NCI-H1092 treated with DMSO at 0.1 percent for 48 hours (cell line): Measurements from ENCODE around the gene PSMD2.
"Not testable (repeated sequence)": the region's sequence is repeated elsewhere in the genome, so short reads cannot be mapped to it uniquely, and the experiment has no call there.

Experiments used
- DNase-seq: peaks from one replicate; lab custom pipeline; 2025; lab: John Stamatoyannopoulos, UW

Gene PSMD2

DNA sequence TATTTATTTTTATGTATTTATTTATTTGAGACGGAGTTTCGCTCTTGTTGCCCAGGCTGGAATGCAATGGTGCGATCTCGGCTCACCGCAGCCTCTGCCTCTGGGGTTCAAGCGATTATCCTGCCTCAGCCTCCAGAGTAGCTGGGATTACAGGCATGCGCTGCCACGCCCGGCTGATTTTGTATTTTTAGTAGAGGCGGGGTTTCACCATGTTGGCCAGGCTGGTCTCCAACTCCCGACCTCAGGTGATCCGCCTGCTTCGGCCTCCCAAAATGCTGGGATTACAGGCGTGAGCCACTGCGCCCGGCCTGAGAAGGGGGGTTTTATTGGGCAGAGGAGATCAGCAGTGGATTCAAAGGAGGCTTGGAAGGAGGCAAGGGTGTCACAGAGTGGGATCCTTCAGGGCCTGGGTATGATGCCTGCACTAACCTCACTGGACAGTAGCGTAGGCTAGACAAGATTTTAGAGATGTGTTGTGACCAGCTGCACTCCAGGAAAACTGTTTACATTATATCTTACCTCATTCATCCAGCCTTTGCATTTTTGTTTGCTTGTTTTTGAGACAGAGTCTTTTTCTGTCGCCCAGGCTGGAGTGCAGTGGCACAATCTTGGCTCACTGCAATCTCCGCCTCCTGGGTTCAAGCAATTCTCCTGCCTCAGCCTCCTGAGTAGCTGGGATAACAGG is 40.6 kb downstream of the PSMD2 start:
- not testable (repeated sequence) for DNase-seq

DNA sequence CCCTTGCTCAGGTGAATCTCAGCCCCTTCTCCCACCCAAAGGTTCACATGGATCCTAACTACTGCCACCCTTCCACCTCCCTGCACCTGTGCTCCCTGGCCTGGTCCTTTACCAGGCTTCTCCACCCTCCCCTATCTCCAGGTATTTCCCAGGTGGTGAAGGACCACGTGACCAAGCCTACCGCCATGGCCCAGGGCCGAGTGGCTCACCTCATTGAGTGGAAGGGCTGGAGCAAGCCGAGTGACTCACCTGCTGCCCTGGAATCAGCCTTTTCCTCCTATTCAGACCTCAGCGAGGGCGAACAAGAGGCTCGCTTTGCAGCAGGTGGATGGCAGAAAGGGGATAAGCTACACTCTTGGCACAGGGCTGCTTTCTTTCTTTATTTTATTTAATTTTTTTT is 42.9 kb downstream of the PSMD2 start:
- DNase-seq, result no peak

DNA sequence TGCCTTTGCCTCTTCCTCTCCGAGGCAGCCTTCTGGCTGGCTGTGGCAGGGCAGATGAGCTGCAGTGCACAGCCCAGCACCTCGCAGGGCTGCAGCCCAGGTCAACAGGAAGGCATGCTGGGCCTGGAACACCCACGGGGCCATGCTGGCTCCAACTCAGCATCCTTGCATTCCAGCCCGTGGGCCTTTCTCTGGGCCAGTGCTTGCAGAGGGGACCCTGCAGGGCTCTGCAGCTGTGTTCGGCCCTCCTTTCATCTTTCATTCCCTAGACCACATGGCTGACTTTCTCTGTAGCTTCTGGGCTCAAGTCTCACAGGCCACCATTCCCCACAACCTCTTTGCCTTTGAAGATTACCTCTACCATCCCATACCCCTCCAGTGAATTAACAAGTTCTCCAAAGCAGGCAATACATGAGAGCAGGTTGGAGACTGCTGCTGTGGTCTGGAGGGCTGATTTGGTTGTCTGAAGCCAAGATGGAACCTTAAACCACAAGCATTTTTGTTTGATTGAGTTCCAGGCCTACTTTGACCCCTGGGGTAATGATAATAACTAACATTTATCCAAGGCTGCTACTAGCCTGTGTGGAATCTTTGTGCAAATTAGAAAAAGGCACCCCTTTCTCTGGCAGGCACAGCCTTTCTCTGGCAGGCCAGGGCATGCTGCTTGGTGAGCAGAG is 44.3 kb downstream of the PSMD2 start:
- no peak for DNase-seq

DNA sequence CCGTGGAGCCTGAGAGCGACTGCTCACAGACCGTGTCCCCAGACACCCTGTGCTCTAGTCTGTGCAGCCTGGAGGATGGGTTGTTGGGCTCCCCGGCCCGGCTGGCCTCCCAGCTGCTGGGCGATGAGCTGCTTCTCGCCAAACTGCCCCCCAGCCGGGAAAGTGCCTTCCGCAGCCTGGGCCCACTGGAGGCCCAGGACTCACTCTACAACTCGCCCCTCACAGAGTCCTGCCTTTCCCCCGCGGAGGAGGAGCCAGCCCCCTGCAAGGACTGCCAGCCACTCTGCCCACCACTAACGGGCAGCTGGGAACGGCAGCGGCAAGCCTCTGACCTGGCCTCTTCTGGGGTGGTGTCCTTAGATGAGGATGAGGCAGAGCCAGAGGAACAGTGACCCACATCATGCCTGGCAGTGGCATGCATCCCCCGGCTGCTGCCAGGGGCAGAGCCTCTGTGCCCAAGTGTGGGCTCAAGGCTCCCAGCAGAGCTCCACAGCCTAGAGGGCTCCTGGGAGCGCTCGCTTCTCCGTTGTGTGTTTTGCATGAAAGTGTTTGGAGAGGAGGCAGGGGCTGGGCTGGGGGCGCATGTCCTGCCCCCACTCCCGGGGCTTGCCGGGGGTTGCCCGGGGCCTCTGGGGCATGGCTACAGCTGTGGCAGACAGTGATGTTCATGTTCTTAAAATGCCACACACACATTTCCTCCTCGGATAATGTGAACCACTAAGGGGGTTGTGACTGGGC is 45.7 kb downstream of the PSMD2 start:
- DNase-seq, result no peak

DNA sequence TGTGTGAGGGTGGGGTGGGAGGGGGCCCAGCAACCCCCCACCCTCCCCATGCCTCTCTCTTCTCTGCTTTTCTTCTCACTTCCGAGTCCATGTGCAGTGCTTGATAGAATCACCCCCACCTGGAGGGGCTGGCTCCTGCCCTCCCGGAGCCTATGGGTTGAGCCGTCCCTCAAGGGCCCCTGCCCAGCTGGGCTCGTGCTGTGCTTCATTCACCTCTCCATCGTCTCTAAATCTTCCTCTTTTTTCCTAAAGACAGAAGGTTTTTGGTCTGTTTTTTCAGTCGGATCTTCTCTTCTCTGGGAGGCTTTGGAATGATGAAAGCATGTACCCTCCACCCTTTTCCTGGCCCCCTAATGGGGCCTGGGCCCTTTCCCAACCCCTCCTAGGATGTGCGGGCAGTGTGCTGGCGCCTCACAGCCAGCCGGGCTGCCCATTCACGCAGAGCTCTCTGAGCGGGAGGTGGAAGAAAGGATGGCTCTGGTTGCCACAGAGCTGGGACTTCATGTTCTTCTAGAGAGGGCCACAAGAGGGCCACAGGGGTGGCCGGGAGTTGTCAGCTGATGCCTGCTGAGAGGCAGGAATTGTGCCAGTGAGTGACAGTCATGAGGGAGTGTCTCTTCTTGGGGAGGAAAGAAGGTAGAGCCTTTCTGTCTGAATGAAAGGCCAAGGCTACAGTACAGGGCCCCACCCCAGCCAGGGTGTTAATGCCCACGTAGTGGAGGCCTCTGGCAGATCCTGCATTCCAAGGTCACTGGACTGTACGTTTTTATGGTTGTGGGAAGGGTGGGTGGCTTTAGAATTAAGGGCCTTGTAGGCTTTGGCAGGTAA is 46.5 kb downstream of the PSMD2 start:
- no peak for DNase-seq

DNA sequence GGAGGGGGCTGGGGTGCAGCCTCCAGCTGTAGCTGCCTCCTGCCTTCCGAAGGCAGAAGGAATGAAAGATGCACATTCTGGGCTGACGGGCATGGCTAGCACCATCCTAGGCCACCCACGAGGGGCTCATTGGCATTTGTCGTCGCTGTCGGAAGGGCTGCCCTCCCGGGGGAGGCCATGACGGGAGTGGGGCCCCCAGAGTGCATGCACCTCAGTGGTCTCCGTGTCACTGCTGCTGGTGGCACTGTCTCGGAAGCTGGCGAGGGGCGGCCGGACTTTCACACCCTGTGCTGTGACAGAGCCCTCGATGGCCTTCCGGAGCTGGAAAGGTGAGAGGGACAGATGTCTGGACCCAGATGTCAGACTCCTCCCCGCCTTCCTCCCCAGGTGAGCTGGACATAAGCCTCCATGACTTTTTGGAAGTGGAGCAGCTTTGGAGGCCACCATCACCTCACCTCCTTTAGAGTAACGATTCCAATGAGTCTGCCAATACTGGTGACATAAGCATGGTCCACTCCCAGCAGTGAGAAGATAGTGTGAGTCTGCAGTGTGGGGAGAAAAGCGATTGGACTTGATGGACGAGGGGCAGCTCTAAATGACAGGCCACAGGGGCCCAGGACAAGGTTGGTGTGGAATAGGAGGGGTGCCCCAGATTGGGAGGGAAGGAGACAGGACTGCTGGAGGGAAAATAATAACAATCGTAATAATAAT is 47.6 kb downstream of the PSMD2 start:
- DNase-seq, result no peak

DNA sequence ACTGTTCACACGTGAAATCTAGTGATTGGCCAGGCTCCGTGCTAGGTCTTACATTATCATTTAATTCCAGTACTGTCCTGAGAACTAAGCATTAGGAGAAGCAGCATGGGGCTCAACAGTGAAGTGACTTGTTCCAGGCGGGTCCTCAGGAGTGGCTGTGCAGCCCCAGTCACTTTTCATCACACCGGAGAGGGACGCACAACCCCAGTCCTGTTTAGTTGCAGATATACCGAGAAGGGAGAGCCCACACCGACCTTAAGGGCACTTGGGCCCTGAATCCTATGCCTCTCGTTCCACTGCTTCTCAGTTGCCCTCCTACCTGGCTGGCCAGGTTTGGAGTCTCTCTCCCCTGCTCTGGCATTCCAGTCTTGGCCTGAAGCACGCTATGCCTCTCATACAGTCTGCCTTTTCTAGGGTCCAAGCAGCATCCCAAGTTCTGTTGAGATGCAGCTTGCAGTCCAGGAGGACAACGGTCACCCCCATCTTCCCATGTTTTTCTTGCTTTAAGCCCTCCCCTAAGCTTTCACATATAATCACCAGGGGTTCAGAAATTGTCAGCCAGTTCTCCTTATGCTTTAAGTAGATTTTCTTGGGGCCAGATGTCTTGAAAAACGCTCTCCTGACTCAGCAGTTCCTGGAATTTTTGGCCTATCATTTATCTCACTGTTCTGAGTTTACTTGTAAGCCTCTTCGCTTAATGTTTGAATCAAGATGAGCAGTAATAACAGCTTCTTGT is 48.4 kb downstream of the PSMD2 start:
- DNase-seq, result no peak

DNA sequence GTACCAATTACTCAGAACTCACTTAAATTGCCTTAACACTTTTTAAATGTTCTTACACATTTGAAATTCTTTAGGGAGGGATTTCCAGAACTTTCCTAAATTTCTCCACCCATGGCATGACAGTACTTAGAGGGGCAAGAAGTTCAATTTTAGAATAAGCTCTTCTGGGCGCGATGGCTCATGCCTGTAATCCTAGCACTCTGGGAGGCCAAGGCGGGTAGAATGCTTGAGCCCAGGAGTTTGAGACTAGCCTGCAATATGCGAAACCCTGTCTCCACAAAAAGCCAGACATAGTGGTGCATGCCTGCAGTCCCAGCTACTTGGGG is 49.0 kb downstream of the PSMD2 start:
- DNase-seq, result no peak

DNA sequence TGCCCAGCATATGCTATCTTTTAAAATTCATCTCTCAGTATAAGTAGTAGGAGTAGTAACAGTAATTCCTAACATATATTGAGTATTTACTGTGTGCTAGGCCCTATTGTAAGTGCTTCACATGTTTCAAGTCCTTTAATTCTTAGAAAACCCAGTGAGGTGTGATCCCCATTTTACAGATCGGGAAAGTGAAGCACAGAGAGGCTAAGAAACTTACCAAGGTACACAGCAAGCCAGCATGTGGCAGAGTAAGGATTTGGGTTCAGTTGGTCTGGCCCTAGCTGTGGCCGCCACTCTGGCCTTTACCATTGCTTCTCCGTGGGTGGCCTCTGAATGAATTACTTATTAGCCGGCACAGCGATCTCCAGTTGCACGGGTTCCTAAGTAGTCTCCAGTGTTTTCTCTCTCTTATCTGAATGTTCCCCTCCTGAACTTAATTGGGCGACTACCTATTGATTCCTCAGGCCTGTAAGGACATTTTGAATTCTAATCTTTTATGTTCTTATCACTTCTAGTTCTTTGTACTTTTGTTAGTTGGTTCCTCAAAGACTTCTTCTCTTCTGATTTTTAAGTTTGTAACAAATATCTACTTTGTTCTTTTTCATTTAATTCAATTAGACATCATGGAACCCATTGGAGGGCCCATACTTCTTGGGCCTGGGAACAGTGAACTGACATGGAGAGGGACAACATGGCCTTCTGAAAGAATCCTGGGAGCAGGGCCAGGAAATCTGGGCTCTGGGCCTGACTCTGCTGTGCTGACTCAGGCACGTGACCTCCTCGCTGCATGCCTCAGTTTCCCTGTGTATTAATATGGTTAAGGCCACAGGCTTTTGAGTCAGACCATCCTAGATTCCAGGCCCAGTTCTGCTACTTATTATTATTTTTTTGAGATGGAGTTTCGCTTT is 50.8 kb downstream of the PSMD2 start:
- no peak for DNase-seq

DNA sequence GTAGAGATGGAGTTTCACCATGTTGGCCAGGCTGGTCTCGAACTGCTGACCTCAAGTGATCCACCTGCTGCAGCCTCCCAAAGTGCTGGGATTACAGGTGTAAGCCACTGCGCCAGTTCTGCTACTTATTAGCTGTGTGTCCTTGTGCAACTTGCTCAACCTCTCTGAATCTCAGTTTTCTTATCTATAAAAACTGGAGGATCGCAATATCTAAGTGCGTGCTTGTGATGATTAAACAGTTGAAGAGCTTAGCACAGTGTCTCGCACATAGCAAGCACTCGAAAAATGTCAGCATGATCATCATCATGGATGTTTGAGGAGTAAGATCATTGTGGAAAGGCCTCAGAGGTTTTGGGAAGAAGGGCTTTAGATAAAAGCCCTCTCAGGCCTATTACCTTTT is 51.6 kb downstream of the PSMD2 start:
- no peak for DNase-seq

DNA sequence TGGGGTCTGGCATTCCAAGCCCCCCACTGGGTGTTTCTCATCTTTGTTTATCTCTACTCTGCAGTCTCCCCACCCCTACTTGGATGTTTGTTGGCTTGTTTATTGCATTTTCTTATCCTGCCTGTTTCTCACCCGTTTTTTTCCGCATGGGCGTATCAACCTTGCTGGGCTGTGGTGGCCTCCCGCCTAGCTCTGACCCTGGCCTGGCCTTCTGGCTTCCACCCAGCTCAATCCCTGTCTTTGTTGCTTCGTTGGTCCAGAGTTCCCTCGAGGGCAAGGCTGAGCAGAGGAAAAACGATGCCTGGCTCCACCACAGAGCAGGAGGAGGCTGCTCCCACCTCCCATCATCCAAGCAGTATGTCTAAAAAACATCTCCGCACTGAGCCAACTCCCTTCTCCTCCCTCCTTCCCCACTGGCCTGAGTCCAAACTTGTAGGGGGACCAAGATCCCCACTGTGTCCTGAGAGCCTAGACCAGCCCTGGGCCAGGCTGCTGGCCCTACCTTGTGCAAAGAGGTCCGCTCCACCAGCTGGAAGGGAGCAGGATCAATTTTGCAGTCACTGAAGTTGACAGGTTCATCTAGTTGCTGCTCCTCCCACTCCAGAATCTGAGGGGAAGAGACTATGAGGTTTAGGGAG is 52.6 kb downstream of the PSMD2 start:
- no peak for DNase-seq

DNA sequence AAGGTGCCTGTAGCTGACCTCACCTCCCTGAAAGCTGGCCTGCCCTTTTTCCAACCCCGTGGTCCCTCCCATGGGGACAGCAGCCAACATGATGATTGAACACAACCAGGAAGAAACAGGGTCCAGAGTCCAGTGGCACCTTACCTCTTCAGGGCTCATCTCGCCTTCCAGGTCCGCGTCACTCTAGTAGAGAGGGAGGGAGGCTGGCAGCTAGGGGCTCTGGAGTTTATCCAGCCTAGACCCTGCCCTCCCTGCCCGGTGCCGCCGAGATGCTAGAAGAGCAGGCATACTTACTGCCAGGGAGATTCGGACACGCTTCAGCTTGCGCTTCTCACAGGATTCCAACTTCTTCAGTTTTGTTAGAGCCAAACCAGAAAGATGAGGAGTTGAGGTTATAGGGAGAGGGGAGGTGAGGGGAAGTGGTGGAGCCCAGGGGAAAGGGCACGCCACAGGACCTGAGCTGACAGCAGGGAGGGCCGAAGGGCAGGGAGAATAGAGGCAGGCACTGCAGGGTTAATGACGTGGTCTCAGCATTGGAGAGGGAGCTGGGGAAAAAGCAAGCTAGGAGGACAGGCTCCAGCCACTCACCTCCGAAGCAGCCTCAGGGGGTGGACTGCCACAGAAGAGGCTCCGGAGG is 53.2 kb downstream of the PSMD2 start:
- DNase-seq, result no peak

DNA sequence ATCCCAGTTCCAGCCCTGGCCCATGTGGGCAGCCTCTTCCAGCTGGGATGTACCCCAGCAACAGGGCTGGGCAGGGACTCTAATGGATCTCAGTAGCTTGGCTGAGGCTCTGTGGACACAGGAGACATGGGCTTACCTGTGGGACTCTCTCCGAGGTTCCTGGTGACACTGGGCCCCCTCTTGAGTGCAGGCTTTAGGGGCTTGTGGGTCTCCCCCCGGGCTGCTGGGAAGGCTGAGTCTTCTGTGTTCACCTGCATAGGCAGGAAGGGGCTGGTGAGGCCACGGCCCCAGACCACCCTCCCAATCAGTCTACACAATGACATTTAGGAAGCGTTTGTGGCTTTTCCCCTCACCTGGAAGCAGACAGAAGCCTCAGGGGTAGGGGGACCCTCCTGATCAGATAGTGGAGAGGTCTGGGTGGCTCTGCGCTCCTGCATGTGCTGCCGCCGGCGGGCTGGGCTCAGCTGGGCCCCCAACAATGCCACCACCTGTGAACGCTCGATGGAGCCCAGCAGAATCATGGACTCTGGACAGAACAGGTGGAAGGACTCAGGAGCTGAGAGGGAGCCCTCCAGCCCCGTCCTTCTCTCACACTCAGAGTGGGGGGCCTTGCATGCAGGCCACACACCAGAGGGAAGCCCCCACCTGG is 54.0 kb downstream of the PSMD2 start:
- no peak for DNase-seq

DNA sequence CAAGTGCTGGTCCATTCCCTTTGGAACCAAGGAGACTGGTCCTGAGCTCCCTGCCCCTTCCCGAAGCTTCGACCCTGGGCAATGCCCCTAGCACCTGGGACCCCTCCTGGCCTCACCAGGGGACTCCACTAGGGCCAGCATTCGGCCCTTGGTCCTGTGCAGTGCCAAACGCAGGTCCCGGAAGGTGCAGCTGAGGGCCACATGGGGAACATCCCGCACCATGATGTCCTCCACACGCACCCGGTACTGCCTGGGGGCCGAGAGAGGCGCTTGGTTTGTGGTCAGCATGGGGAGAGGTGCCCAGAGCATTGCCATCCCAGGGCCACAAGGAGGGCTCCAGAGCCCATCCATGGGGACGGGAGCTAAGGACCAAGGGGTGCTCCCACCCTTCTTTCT is 54.5 kb downstream of the PSMD2 start:
- DNase-seq, result no peak

DNA sequence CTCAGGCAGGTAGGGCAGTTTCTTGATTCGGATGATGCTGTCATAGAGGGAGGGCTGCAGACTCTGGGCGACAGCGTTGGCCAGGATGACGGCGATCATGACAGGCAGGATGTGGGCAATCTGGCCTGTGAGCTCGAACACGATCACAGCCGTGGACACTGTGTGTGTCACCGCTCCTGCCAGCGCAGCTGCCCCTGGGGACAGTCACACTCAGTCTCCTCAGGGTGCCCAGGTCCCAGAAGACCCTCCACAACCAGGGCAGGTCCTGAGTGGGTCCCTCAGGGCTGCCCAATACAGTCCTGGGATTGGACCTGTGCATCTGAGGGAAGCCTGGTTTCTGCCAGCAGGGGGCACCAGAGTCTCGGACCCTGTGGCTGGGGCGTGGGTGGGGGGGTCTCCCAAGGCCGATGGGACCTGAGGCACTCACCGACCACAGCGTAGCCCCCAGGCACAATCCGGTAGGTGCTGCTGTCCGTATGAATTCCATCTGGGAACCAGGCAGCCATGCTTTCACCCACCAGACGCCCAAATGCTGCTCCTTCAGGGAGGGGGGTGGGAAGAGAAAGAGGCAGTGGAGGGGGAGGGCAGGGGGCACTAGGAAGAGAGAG is 55.2 kb downstream of the PSMD2 start:
- no peak for DNase-seq

DNA sequence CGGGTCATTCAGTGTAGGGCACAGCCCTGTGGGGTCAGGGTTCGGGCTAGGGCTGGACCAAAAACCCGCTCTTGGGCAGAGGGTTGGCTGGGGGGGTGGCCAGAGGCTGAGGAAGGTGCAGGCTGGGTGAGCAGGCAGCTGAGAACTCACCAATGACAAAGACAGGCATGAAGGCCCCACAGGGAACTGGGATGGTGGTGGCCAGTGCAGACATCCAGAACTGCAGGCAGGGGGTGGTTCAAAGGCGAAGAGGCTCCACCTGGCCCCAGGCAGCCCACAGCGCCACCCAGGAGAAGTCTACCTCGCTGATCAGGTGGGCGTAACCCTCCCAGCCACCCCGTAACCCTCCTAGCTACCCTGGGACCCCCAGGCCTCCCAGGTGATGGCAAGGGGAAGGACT is 55.7 kb downstream of the PSMD2 start:
- no peak for DNase-seq

DNA sequence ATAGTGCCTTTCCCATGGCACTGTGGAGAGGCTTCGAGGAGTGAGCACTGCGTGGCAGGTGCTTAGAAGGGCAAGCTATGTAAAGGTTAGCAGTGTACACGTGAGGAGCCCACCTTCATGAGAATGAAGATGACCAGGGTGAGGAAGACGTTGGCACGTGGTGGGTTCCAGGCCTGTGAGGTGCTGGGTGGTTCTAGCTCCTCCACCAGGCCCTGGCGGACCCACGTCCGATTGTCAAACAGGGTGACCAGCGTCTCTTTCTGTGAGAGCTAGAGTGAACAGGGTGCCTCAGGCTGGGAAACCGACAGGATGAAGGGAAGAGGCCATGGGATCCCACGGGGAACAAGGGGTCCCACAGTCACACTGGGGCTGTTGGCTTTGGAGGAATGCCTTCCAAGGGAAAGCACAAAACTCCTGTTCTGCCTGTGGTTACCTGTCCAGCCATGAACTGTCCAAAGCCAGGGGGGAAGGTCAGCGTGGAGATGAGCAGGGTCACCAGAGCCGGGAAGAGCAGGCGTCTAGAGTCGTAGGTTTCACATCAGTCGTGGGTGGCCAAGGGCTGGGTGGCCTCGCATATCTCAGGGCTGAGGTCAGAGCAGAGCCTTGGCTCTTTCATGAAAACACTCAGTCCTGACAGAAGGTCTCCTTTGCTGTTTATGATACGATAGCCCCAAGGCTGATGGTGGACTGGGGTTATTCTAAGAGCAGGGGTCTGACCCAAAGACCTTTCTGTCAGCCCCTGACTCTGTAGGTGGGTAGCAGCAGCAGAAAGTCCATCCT is 56.4 kb downstream of the PSMD2 start:
- no peak for DNase-seq
